NCI-H2196 (cell line): ENCODE measurements around the gene ATP5F1A.
"Not testable (repeated sequence)": the region's sequence is repeated elsewhere in the genome, so short reads cannot be mapped to it uniquely, and the experiment has no call there.

Experiments used
- DNase-seq: peaks from one replicate; lab custom pipeline; 2025; ENCODE audit not compliant: unreplicated experiment; lab: John Stamatoyannopoulos, UW

Gene ATP5F1A

GRCh38 chr18:46048641-46049040 is 49.5 kb downstream of the ATP5F1A start:
- no peak for DNase-seq

GRCh38 chr18:46047369-46047768 is 50.7 kb downstream of the ATP5F1A start:
- DNase-seq: not testable (repeated sequence)

GRCh38 chr18:46046688-46047087 is 51.4 kb downstream of the ATP5F1A start:
- DNase-seq: no peak

GRCh38 chr18:46046126-46046525 is 52.0 kb downstream of the ATP5F1A start:
- no peak for DNase-seq

- no peak for DNase-seq
These were observed 55.4 kb downstream of the ATP5F1A start for GRCh38 chr18:46042571-46043123.

GRCh38 chr18:46040747-46041104 is 57.4 kb downstream of the ATP5F1A start:
- no peak for DNase-seq

- no peak for DNase-seq
These were observed 57.9 kb downstream of the ATP5F1A start for GRCh38 chr18:46040033-46040746.

- no peak for DNase-seq
These were observed 60.4 kb downstream of the ATP5F1A start for GRCh38 chr18:46037512-46038305.

GRCh38 chr18:46035696-46036680 is 62.1 kb downstream of the ATP5F1A start:
- no peak for DNase-seq

GRCh38 chr18:46034230-46034629 is 63.9 kb downstream of the ATP5F1A start:
- DNase-seq: no peak

GRCh38 chr18:46031741-46032140 is 66.4 kb downstream of the ATP5F1A start:
- no peak for DNase-seq
